GM18502 (cell line): ENCODE results near the gene CCDC85C.

Experiments
- ATAC-seq: cut with Tn5 transposase; IDR thresholded peaks from one replicate; pipeline ENCODE4 v1.9.1; 2021; ENCODE audit warnings: mild to moderate bottlenecking; ENCODE audit not compliant: unreplicated experiment, poor library complexity

The CCDC85C gene

GRCh38 chr14:99502989-99503421, 101.0 kb downstream of the CCDC85C start:
- ATAC-seq: no peak

- no peak for ATAC-seq
Observed at GRCh38 chr14:99497894-99498293, 106.1 kb downstream of the CCDC85C start.

DNA sequence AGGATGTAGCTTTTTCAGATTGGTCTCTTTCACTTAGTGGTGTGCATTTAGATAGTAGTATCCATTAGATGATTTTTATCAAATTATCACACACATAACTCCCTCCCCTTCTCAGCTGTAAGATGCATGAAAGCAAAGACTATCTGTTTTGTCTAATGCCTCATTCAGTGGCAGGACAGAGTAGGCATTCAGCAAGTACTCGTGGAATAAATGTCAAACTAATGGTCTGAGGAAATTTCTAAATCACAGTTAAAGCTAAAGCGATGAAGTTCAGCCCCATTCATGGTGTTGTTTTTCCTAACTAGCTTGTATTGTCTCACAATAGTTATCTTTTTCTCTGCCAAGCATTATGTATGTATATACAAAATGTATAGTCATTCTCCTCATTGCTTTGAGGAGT, 106.7 kb downstream of the CCDC85C start:
- ATAC-seq: no peak

DNA sequence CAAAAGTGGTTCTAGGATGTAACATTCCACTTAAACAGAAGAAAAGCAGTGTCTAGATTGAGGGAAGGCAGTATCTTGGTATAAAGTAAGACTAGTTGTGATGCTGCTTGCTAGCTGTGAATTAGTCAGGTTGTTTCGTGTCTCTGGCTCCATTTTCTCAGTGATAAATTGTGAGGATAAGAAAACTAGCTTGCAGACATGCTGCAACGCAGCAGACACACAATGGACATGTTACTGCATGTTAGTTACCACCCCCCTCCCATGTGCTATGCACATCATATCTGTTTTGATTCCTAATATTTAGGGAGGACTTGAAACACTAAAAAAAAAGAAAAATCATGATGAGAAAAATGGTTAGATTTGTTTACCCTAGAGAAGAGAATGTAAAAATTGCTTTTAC, 119.9 kb downstream of the CCDC85C start:
- no peak for ATAC-seq

- no peak for ATAC-seq
Observed at GRCh38 chr14:99481745-99482099, 122.3 kb downstream of the CCDC85C start.

- peak; percentile 89 for ATAC-seq
Observed at GRCh38 chr14:99480917-99481744, 122.9 kb downstream of the CCDC85C start, which contains the start of gene CCNK. Gene CCNK, plus strand, starts transcription at chr14:99481409. Its CDS starts 11,269 bp downstream, at chr14:99492678.

DNA sequence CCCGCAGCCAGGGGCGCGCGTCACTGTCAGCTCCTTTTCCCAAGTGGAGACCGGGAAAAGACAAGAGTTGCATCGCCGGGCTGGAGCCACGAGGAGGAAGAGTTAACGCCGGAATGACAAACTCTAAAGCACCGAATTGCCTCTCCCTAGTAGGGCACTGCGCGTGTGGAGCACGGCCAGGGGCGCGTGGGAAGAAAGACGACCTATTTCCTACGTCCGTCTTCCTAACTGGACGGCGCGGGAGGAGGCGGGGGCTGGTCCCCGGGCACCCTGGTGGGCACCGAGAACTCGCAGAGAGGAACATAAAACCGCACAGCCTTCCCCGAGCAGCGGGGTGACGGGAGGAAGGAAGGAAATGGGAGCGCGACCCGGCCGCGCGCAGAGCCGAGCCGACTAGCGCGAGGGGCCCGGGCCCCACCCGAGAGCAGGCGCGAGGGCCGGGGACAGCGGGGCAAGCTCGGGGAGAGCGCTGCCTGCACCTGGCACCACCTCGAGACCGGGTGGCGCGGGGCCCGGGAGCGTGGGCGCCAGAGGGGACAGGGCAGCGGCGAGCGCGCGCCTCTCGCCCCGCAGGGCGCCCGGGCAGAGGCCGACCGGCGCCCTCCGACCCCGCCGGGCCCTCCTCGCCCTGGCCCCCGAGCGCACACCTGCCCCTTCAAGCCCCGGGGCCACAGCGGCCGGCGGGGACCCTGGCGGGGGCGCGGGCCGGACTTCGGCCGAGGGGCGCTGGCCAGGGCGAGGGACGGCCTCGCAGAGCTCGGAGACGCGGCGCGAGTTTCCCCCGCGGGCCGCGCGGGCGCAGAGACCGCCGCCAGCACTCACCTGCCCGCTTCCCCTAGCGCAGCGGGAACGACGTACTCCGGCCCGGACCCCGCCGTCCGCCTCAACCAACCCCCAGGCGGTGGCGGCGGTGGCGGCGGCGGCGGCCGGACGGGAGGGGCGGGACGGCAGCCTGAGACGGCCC, 123.8 kb downstream of the CCDC85C start, which contains the start of gene SETD3:
SETD3 (minus strand) TSS at position 954 of the 964 bp plus-strand sequence. CDS start 15,054 bp downstream, outside the sequence.
- ATAC-seq: peak; percentile 5

DNA sequence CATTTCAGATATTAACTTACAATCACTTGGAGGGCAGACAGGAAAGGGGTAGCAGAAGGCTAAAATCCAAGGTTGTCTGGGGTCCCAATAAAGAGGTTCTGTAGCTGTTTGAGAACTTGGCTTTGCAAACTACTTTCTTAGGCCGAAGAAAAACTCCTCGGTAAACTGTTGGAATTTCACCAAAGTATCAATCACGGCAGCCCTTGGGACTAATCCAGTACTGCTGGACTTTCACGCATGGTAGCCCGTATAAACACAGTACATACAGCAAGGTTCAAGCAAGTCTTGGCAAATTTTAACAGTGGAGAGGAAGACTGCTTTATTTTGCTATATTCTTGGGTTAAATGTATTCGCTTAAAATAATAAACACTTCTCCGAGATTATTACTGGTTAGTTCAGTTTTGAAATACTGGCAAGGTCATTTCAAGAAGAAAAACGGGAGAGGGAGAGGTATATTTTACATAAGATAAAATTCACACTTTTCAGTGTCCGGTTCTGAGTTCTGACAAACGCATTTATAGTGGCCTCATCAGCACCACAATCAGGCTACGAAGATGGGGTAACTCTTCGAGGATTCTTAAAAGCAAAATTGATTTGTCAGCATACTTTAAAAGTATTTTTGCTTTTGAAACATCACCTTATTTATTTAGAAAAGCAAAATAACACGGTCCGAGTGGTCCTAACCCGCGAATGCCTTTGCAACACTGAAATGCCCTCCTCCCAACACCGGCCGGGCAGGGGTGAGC, 124.7 kb downstream of the CCDC85C start:
- no peak for ATAC-seq

DNA sequence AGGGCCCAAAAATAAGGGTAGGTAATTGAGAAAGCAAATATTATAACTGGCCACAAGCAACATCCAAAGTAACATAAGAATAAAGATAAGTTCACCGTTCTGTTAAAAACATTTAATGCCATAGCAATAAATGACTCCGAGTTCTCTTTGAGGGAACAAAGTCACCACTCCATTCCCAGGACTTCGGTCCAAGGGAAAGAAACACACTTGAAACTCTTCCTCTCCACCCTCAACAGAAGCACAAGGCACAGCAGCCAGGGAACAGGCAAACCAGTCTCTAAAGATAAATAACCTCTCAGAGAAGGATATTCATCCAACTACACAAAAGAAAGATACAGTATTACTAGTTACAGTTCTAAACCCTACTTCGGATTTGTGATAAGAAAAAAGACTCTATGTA, 125.9 kb downstream of the CCDC85C start:
- ATAC-seq: no peak

GRCh38 chr14:99476864-99477263, 127.1 kb downstream of the CCDC85C start:
- no peak for ATAC-seq

DNA sequence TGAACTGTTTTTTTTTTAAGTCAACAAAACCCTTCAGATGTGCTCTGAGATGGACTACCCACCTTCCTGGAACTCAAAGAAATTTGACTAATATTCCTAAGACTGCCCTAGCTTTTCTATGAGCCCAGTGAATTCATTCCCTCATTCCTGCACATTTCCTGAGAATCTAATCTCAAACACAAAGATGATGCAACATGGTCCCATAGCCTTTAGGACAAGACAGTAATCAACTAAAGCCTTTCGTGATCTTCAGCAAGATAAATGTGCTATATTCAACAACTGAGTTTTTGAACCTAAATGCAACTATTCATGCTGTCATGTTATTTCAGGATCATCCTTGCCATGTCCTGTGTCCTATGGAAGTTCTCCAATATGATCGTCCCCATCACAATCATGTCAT, 128.3 kb downstream of the CCDC85C start:
- ATAC-seq: no peak

- no peak for ATAC-seq
Observed at GRCh38 chr14:99475179-99475578, 128.8 kb downstream of the CCDC85C start.

- no peak for ATAC-seq
Observed at GRCh38 chr14:99473458-99473857, 130.5 kb downstream of the CCDC85C start.

DNA sequence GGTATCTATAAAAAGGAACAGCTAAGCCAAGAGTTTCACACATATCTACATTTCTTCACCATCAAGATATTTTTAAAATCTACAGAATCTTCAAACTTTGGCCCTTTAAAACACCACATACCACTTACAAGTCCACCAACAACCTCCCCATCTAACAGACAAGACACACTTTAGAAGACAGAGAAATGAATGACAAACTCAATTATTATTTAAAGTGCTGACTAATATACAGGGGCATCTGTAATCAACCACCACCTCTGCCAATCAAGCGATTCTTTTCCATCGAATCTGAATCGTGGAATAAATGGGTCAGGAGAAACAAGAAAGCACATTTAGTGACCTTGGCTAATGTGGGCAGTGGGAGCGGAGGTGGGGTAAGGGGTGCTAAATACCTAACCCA, 131.1 kb downstream of the CCDC85C start:
- ATAC-seq: no peak

- no peak for ATAC-seq
Observed at GRCh38 chr14:99471731-99472130, 132.3 kb downstream of the CCDC85C start.

DNA sequence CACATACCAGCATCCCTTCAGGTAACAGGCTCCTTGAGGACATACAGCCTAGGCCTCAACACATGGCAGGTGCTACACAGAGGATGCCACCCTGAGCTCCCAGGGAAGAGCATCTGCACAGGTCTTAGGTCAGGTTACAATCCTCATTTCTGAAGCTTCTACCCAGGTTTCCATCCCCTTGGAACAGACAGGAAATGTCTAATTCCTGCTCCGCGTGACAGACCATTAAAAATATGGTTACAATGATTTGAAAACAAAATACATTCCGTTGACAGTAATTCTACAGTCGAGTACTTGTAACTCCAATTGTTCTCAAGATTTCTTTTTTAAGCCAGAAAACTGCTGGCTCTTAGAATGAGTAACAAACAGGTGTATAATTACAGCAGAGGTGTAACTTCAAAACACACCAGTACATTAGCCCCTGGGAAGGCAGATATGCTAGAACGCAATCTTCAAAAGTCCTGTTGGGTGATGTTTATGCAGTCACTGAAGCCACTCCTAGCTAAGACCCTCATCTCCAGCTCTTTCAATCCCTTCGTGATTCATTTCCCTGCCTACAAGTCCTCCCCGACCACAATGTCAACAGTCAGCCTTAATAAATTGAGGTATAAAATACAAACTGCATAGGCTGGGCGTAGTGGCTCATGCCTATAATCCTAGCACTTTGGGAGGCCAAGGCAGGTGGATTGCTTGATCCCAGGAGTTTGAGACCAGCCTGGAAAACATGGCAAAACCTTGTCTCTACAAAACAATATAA, 135.0 kb downstream of the CCDC85C start:
- ATAC-seq: no peak

- no peak for ATAC-seq
Observed at GRCh38 chr14:99468081-99468480, 135.9 kb downstream of the CCDC85C start.

DNA sequence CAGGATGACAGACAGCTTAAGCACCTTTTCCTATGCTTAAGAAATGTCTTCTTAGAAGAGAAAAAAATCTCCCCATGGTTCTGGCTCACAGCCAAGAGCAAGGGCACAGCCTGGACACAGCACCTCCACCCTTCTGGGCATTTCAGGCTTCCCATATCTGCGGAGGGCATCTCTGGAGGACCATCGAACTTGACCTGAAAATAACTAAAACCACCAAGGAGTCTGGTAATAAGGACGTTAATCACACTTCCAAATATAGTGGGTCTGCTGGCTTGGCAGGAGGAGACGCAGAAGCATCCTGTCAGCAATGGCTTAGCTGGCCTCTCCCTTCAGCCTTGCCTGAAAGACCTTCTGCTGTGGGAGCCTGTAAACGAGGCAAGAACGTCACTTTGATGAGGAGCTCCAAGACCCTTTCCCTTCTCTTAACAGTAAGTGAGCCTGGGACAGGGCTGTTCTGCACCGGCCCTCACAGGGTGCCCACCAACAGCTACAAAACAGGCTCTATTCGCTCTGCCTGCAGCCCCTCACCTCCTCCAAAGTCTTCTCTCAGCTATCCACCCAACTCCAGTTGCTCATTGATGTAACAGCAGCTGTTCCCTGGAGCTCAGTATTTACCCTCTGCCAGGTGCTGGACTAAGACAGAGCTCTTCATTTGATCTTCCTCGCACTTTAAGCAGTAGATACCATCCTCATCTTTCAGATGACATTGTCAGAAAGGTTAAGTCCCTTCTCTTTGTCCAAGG, 136.5 kb downstream of the CCDC85C start:
- no peak for ATAC-seq

- ATAC-seq: no peak
Observed at GRCh38 chr14:99466758-99467157, 137.2 kb downstream of the CCDC85C start.
